Activated CD8-positive, alpha-beta memory T cell treated with anti-CD3 and anti-CD28 coated beads, Interleukin-2, amount 10 ng/mL, durations not matched to agents 7 days and 5 days (primary cell): ENCODE measurements around the gene BCL7B. TPM values are rescaled to one million over a fixed set of nuclear protein-coding genes. Genes with fewer than 3 reads are reported as not detected.
"Not testable (repeated sequence)": the region's sequence is repeated elsewhere in the genome, so short reads cannot be mapped to it uniquely, and the experiment has no call there.

ENCODE experiments used
- ATAC-seq: fragments of 150-1000 bp; cut with Tn5 transposase; one replicate; pipeline ENCODE4 v1.10.0; 2021; ENCODE audit warnings: moderate library complexity
- CTCF ChIA-PET: fragments of 350-600 bp; sonication (Branson Sonifier 250); formaldehyde crosslinking; loops from one replicate; lab custom pipeline; 2021; ENCODE audit warnings: antibody characterized with exemption; lab: Charles Lee
- DNase-seq: peaks from one replicate; pipeline ENCODE4 v3.0.0-alpha.2; 2020
- H3K27ac Mint-ChIP-seq: one replicate; pipeline ENCODE4 v1.8.0; 2021; ENCODE audit warnings: mild to moderate bottlenecking, mixed read lengths
- H3K27me3 Mint-ChIP-seq: one replicate; pipeline ENCODE4 v1.8.0; 2021; ENCODE audit warnings: mixed read lengths
- H3K36me3 Mint-ChIP-seq: one replicate; pipeline ENCODE4 v1.8.0; 2021; ENCODE audit warnings: mild to moderate bottlenecking, mixed read lengths
- H3K4me1 Mint-ChIP-seq: one replicate; pipeline ENCODE4 v1.8.0; 2021; ENCODE audit warnings: mixed read lengths
- H3K4me3 Mint-ChIP-seq: one replicate; pipeline ENCODE4 v1.8.0; 2021; ENCODE audit warnings: mild to moderate bottlenecking, moderate library complexity, mixed read lengths
- H3K9me3 Mint-ChIP-seq: one replicate; pipeline ENCODE4 v1.8.0; 2022; ENCODE audit warnings: low read depth, mixed read lengths
- total RNA-seq, 2 experiments: library from RNA; stranded (reverse); gene quantifications; one replicate each; pipeline ENCODE4 v1.2.3, GENCODE V29; 2021

Gene BCL7B
- total RNA-seq, 2 experiments from 2014 or later: 74.9 to 87.0 TPM

- Mint-ChIP-seq H3K4me3 (no peak overlapping the region), H3K4me1 (peaks cover 15% of the 10 kb centered on the region), H3K36me3 (no peaks in the 10 kb centered on the region), H3K27ac (no peak overlapping the region), H3K9me3 (no peaks in the 10 kb centered on the region), H3K27me3 (no peaks in the 10 kb centered on the region)
- ATAC-seq (no peak), DNase-seq (no peak)
- CTCF ChIA-PET: interaction anchor here (0.6 to 1.9 kb wide), 4 partner anchors 10 to 65 kb away, joined by 3 to 8 read pairs (median 4); no protein-coding TSS in a partner anchor
Observed at GRCh38 chr7:73585196-73585595, 27.7 kb upstream of the BCL7B start.

- Mint-ChIP-seq H3K27me3 (no peaks in the 10 kb centered on the region), H3K27ac (no peak overlapping the region), H3K4me1 (peaks cover 22% of the 10 kb centered on the region), H3K36me3 (peaks cover 1% of the 10 kb centered on the region), H3K4me3 (no peak overlapping the region), H3K9me3 (no peaks in the 10 kb centered on the region)
- CTCF ChIA-PET: interaction anchor here (1.0 kb wide), 1 partner anchor 60 kb away, joined by 4 read pairs; the partner anchor contains the start of gene BAZ1B
- no peak for DNase-seq
- ATAC-seq: no peak
Observed at GRCh38 chr7:73582664-73583202, 25.2 kb upstream of the BCL7B start.

- peaks cover 33% of the 10 kb centered on the region for H3K4me1 Mint-ChIP-seq
- DNase-seq, H3K27me3 Mint-ChIP-seq, CTCF ChIA-PET, ATAC-seq, H3K4me3 Mint-ChIP-seq, H3K36me3 Mint-ChIP-seq, H3K9me3 Mint-ChIP-seq, H3K27ac Mint-ChIP-seq: not testable (repeated sequence)
Observed at GRCh38 chr7:73581006-73581405, 23.5 kb upstream of the BCL7B start.

GRCh38 chr7:73578342-73579128 is 21.0 kb upstream of the BCL7B start, which contains the start of gene TBL2:
Gene TBL2 (minus strand): TSS chr7:73578579. CDS start chr7:73578549, 30 bp downstream.
- peaks cover 33% of the 10 kb centered on the region for H3K4me1 Mint-ChIP-seq
- CTCF ChIA-PET: interaction anchor here (0.8 to 3.4 kb wide), 9 partner anchors 8 to 156 kb away, joined by 3 to 17 read pairs (median 5); partner anchors contain the start of gene BAZ1B
- peaks cover 9% of the 10 kb centered on the region for H3K36me3 Mint-ChIP-seq
- peak within 1 kb of the TSS; percentile 82 for H3K4me3 Mint-ChIP-seq
- no peaks in the 10 kb centered on the region for H3K27me3 Mint-ChIP-seq
- H3K9me3 Mint-ChIP-seq: no peaks in the 10 kb centered on the region
- DNase-seq (peak; percentile 99), ATAC-seq (peak; percentile 93)
- peak within 1 kb of the TSS; percentile 95 for H3K27ac Mint-ChIP-seq

GRCh38 chr7:73577627-73578341 is 20.3 kb upstream of the BCL7B start:
- peak overlapping the region; percentile 94 for H3K27ac Mint-ChIP-seq
- peak overlapping the region; percentile 82 for H3K4me3 Mint-ChIP-seq
- CTCF ChIA-PET: interaction anchor here (0.8 to 3.4 kb wide), 9 partner anchors 8 to 157 kb away, joined by 3 to 17 read pairs (median 5); partner anchors contain the start of gene BAZ1B
- H3K36me3 Mint-ChIP-seq: peaks cover 12% of the 10 kb centered on the region
- H3K9me3 Mint-ChIP-seq: no peaks in the 10 kb centered on the region
- peak; percentile 2 for ATAC-seq
- no peaks in the 10 kb centered on the region for H3K27me3 Mint-ChIP-seq
- peaks cover 33% of the 10 kb centered on the region for H3K4me1 Mint-ChIP-seq
- no peak for DNase-seq

GRCh38 chr7:73573791-73574190 is 16.3 kb upstream of the BCL7B start:
- Mint-ChIP-seq H3K36me3 (peaks cover 40% of the 10 kb centered on the region), H3K27ac (no peak overlapping the region), H3K27me3 (no peaks in the 10 kb centered on the region), H3K4me3 (no peak overlapping the region), H3K4me1 (peaks cover 15% of the 10 kb centered on the region), H3K9me3 (no peaks in the 10 kb centered on the region)
- CTCF ChIA-PET: no interaction called here
- ATAC-seq (no peak), DNase-seq (no peak)

- CTCF ChIA-PET: no interaction called here
Observed at GRCh38 chr7:73573276-73573675, 15.8 kb upstream of the BCL7B start.

GRCh38 chr7:73572767-73573186 is 15.3 kb upstream of the BCL7B start:
- no peak for DNase-seq
- Mint-ChIP-seq H3K4me1 (peaks cover 18% of the 10 kb centered on the region), H3K27ac (no peak overlapping the region), H3K27me3 (no peaks in the 10 kb centered on the region), H3K9me3 (no peaks in the 10 kb centered on the region), H3K4me3 (no peak overlapping the region), H3K36me3 (peaks cover 38% of the 10 kb centered on the region)
- ATAC-seq: no peak
- CTCF ChIA-PET: interaction anchor here (0.8 kb wide), 1 partner anchor 14 kb away, joined by 3 read pairs; no protein-coding TSS in a partner anchor

More at GRCh38 chr7:73573276-73573675, 15.8 kb upstream of the BCL7B start:
- no peaks in the 10 kb centered on the region for H3K27me3 Mint-ChIP-seq
- H3K4me1 Mint-ChIP-seq: peaks cover 14% of the 10 kb centered on the region
- no peaks in the 10 kb centered on the region for H3K9me3 Mint-ChIP-seq
- peaks cover 39% of the 10 kb centered on the region for H3K36me3 Mint-ChIP-seq
- no peak for ATAC-seq
- H3K27ac Mint-ChIP-seq: no peak overlapping the region
- H3K4me3 Mint-ChIP-seq: no peak overlapping the region
- no peak for DNase-seq

GRCh38 chr7:73570977-73571376 is 13.5 kb upstream of the BCL7B start:
- peaks cover 38% of the 10 kb centered on the region for H3K36me3 Mint-ChIP-seq
- no peak for ATAC-seq
- CTCF ChIA-PET: no interaction called here
- H3K4me3 Mint-ChIP-seq: no peak overlapping the region
- no peaks in the 10 kb centered on the region for H3K27me3 Mint-ChIP-seq
- H3K27ac Mint-ChIP-seq: no peak overlapping the region
- H3K4me1 Mint-ChIP-seq: peaks cover 20% of the 10 kb centered on the region
- H3K9me3 Mint-ChIP-seq: no peaks in the 10 kb centered on the region
- DNase-seq: no peak

GRCh38 chr7:73570521-73570920 is 13.0 kb upstream of the BCL7B start:
- Mint-ChIP-seq H3K4me3 (no peak overlapping the region), H3K27ac (no peak overlapping the region), H3K9me3 (no peaks in the 10 kb centered on the region), H3K36me3 (peaks cover 38% of the 10 kb centered on the region), H3K27me3 (no peaks in the 10 kb centered on the region), H3K4me1 (peaks cover 25% of the 10 kb centered on the region)
- CTCF ChIA-PET: no interaction called here
- DNase-seq (no peak), ATAC-seq (no peak)

- H3K9me3 Mint-ChIP-seq: no peaks in the 10 kb centered on the region
- no peak for ATAC-seq
- no peak overlapping the region for H3K4me3 Mint-ChIP-seq
- CTCF ChIA-PET: no interaction called here
- H3K27ac Mint-ChIP-seq: no peak overlapping the region
- no peak for DNase-seq
- no peaks in the 10 kb centered on the region for H3K27me3 Mint-ChIP-seq
- H3K4me1 Mint-ChIP-seq: peaks cover 27% of the 10 kb centered on the region
- H3K36me3 Mint-ChIP-seq: peaks cover 33% of the 10 kb centered on the region
Observed at GRCh38 chr7:73569042-73569608, 11.6 kb upstream of the BCL7B start.

- Mint-ChIP-seq H3K36me3 (peaks cover 30% of the 10 kb centered on the region), H3K27me3 (no peaks in the 10 kb centered on the region), H3K9me3 (no peaks in the 10 kb centered on the region), H3K27ac (no peak overlapping the region), H3K4me1 (peaks cover 27% of the 10 kb centered on the region), H3K4me3 (no peak overlapping the region)
- CTCF ChIA-PET: interaction anchor here (0.7 to 1.3 kb wide), 5 partner anchors 10 to 47 kb away, joined by 3 read pairs; partner anchors contain the start of genes BCL7B and TBL2
- no peak for ATAC-seq
- no peak for DNase-seq
Observed at GRCh38 chr7:73567846-73568685, 10.6 kb upstream of the BCL7B start.
